Naive thymus-derived CD8-positive, alpha-beta T cell (primary cell): ENCODE measurements around the gene NR2F6. TPM values are rescaled to one million over a fixed set of nuclear protein-coding genes. Genes with fewer than 3 reads are reported as not detected.
"Not testable (repeated sequence)": the region's sequence is repeated elsewhere in the genome, so short reads cannot be mapped to it uniquely, and the experiment has no call there.

ENCODE experiments used
- ATAC-seq, 2 donors: fragments of 150-1000 bp; cut with Tn5 transposase in 1 of 2; sonication (Bioruptor Pico), chemical (Tn5 transposase) in 1 of 2; 1 replicate in 1 of 2; 2 replicates in 1 of 2; pipeline ENCODE4 v1.10.0; 2021; ENCODE audit warnings: mild to moderate bottlenecking in 2 of 2, moderate library complexity in 2 of 2
- POLR2A ChIA-PET: fragments of 350-600 bp; sonication (Branson Sonifier 250); formaldehyde crosslinking; loops from one replicate; lab custom pipeline; 2021; ENCODE audit warnings: antibody characterized with exemption; lab: Charles Lee
- DNase-seq, 10 donors: peaks; one replicate each; pipeline versions ENCODE4 v3.0.0 to v3.0.0-alpha.2; 2020 to 2022
- H3K27ac Mint-ChIP-seq, 10 donors: one replicate each; pipeline ENCODE4 v1.8.0; 2020 to 2022; ENCODE audit warnings: mild to moderate bottlenecking in 10 of 10, mixed read lengths in 10 of 10, moderate library complexity in 4 of 10, inconsistent platforms in 1 of 10
- H3K27me3 Mint-ChIP-seq, 5 donors: one replicate each; pipeline ENCODE4 v1.8.0; 2021 to 2022; ENCODE audit warnings: mixed read lengths in 5 of 5
- H3K36me3 Mint-ChIP-seq, 3 donors: one replicate each; pipeline ENCODE4 v1.8.0; 2020 to 2022; ENCODE audit warnings: mixed read lengths in 3 of 3, mild to moderate bottlenecking in 2 of 3, inconsistent platforms in 1 of 3
- H3K4me1 Mint-ChIP-seq, 4 donors: one replicate each; pipeline ENCODE4 v1.8.0; 2021 to 2022; ENCODE audit warnings: mixed read lengths in 4 of 4
- H3K4me3 Mint-ChIP-seq, 10 donors: one replicate each; pipeline ENCODE4 v1.8.0; 2020 to 2022; ENCODE audit warnings: mild to moderate bottlenecking in 10 of 10, mixed read lengths in 10 of 10, moderate library complexity in 6 of 10, inconsistent platforms in 1 of 10
- H3K9me3 Mint-ChIP-seq, 9 donors: one replicate each; pipeline ENCODE4 v1.8.0; 2020 to 2022; ENCODE audit warnings: mixed read lengths in 9 of 9, mild to moderate bottlenecking in 3 of 9, inconsistent platforms in 1 of 9, moderate library complexity in 1 of 9
- polyA plus RNA-seq, 3 donors: library from polyadenylated mRNA; unstranded; fragments of 300-500 nt; fragmentation: Illumina TruSeq; gene quantifications; one replicate each; pipeline ENCODE4 v1.2.3, GENCODE V29; 2021
- total RNA-seq, 8 experiments: library from RNA in 2 of 8; stranded (reverse) in 2 of 8; gene quantifications; one replicate each; pipeline ENCODE4 v1.2.3 and lab custom pipeline; 2021 to 2026

Gene NR2F6
- total and polyA plus RNA-seq, 5 experiments from 2014 or later = 0.93 to 1.6 (median 1.3) TPM

GRCh38 chr19:17202713-17203112 is 43.0 kb downstream of the NR2F6 start:
- H3K4me3 Mint-ChIP-seq = no peak overlapping the region

GRCh38 chr19:17202249-17202648 is 43.5 kb downstream of the NR2F6 start:
- H3K4me1 Mint-ChIP-seq = peaks cover 0 to 2% (median 0%) of the 10 kb centered on the region in 4 donors
- ATAC-seq (peak in 1 of 2 donors; percentile 44), DNase-seq (peak in 1 of 10 donors; percentile 21)
- no peaks in the 10 kb centered on the region for H3K27me3 Mint-ChIP-seq
- peaks cover 0 to 84% (median 26%) of the 10 kb centered on the region in 3 donors for H3K36me3 Mint-ChIP-seq
- no peak overlapping the region for H3K4me3 Mint-ChIP-seq
- POLR2A ChIA-PET = no interaction called here
- H3K9me3 Mint-ChIP-seq = no peaks in the 10 kb centered on the region
- peak overlapping the region in 3 of 10 donors; percentile 62 to 82 (median 81) for H3K27ac Mint-ChIP-seq

More at GRCh38 chr19:17202713-17203112, 43.0 kb downstream of the NR2F6 start:
- Mint-ChIP-seq H3K27me3 (no peaks in the 10 kb centered on the region), H3K4me1 (peaks cover 0 to 2% (median 0%) of the 10 kb centered on the region in 4 donors), H3K27ac (peak overlapping the region in 1 of 10 donors; percentile 36), H3K36me3 (peaks cover 0 to 82% (median 23%) of the 10 kb centered on the region in 3 donors), H3K9me3 (no peaks in the 10 kb centered on the region)
- DNase-seq (no peak), ATAC-seq (no peak)
- POLR2A ChIA-PET = no interaction called here

- DNase-seq (no peak), ATAC-seq (no peak)
- Mint-ChIP-seq H3K4me1 (peaks cover 0 to 7% (median 1%) of the 10 kb centered on the region in 4 donors), H3K4me3 (no peak overlapping the region), H3K27ac (peak overlapping the region in 1 of 10 donors; percentile 39), H3K36me3 (peaks cover 0 to 92% (median 28%) of the 10 kb centered on the region in 3 donors), H3K27me3 (no peaks in the 10 kb centered on the region), H3K9me3 (no peaks in the 10 kb centered on the region)
- POLR2A ChIA-PET = interaction anchor here (0.7 to 1.5 kb wide), 3 partner anchors 15 to 106 kb away, joined by 3 to 6 read pairs (median 6); partner anchors contain the start of gene USE1
Measured at GRCh38 chr19:17200408-17201079, 45.2 kb downstream of the NR2F6 start.

- no peak for DNase-seq
- peaks cover 0 to 7% (median 1%) of the 10 kb centered on the region in 4 donors for H3K4me1 Mint-ChIP-seq
- H3K27me3 Mint-ChIP-seq = no peaks in the 10 kb centered on the region
- no peak for ATAC-seq
- no peaks in the 10 kb centered on the region for H3K9me3 Mint-ChIP-seq
- H3K27ac Mint-ChIP-seq = peak overlapping the region in 3 of 10 donors; percentile 60 to 81 (median 76)
- POLR2A ChIA-PET = no interaction called here
- H3K4me3 Mint-ChIP-seq = no peak overlapping the region
- H3K36me3 Mint-ChIP-seq = peaks cover 0 to 90% (median 28%) of the 10 kb centered on the region in 3 donors
Measured at GRCh38 chr19:17197666-17198065, 48.1 kb downstream of the NR2F6 start.

GRCh38 chr19:17196610-17197009 is 49.1 kb downstream of the NR2F6 start:
- Mint-ChIP-seq H3K27ac (peak overlapping the region in 5 of 10 donors; percentile 27 to 76 (median 58)), H3K36me3 (peaks cover 0 to 87% (median 18%) of the 10 kb centered on the region in 3 donors), H3K4me1 (peaks cover 0 to 6% (median 1%) of the 10 kb centered on the region in 4 donors), H3K4me3 (no peak overlapping the region), H3K9me3 (no peaks in the 10 kb centered on the region), H3K27me3 (no peaks in the 10 kb centered on the region)
- DNase-seq = no peak
- ATAC-seq = no peak
- POLR2A ChIA-PET = interaction anchor here (0.7 kb wide), 1 partner anchor 779 kb away, joined by 6 read pairs; no protein-coding TSS in a partner anchor

- peaks cover 0 to 5% (median 1%) of the 10 kb centered on the region in 4 donors for H3K4me1 Mint-ChIP-seq
- no peak overlapping the region for H3K4me3 Mint-ChIP-seq
- DNase-seq (no peak), ATAC-seq (no peak)
- H3K36me3 Mint-ChIP-seq = peaks cover 0 to 84% (median 25%) of the 10 kb centered on the region in 3 donors
- H3K27me3 Mint-ChIP-seq = no peaks in the 10 kb centered on the region
- POLR2A ChIA-PET = no interaction called here
- no peaks in the 10 kb centered on the region for H3K9me3 Mint-ChIP-seq
- H3K27ac Mint-ChIP-seq = peak overlapping the region in 1 of 10 donors; percentile 87
Measured at GRCh38 chr19:17195106-17195505, 50.6 kb downstream of the NR2F6 start.

- Mint-ChIP-seq H3K27ac (peak overlapping the region in 1 of 10 donors; percentile 46), H3K9me3 (no peaks in the 10 kb centered on the region), H3K36me3 (peaks cover 0 to 84% (median 23%) of the 10 kb centered on the region in 3 donors), H3K4me1 (peaks cover 0 to 5% (median 1%) of the 10 kb centered on the region in 4 donors), H3K27me3 (no peaks in the 10 kb centered on the region), H3K4me3 (no peak overlapping the region)
- ATAC-seq (no peak), DNase-seq (no peak)
- POLR2A ChIA-PET = no interaction called here
Measured at GRCh38 chr19:17194608-17195007, 51.1 kb downstream of the NR2F6 start.

- Mint-ChIP-seq H3K36me3 (peaks cover 0 to 86% (median 20%) of the 10 kb centered on the region in 3 donors), H3K27ac (no peak overlapping the region), H3K4me3 (no peak overlapping the region), H3K27me3 (no peaks in the 10 kb centered on the region), H3K9me3 (no peaks in the 10 kb centered on the region), H3K4me1 (peaks cover 0 to 5% (median 1%) of the 10 kb centered on the region in 4 donors)
- DNase-seq (no peak), ATAC-seq (no peak)
- POLR2A ChIA-PET = no interaction called here
Measured at GRCh38 chr19:17192751-17193150, 53.0 kb downstream of the NR2F6 start.

- H3K27ac Mint-ChIP-seq, H3K27me3 Mint-ChIP-seq, H3K4me1 Mint-ChIP-seq, DNase-seq, ATAC-seq, H3K9me3 Mint-ChIP-seq, H3K4me3 Mint-ChIP-seq: not testable (repeated sequence)
- H3K36me3 Mint-ChIP-seq = peaks cover 0 to 84% (median 16%) of the 10 kb centered on the region in 3 donors
- POLR2A ChIA-PET = interaction anchor here (0.7 kb wide), 1 partner anchor 36 kb away, joined by 4 read pairs; no protein-coding TSS in a partner anchor
Measured at GRCh38 chr19:17191736-17192135, 54.0 kb downstream of the NR2F6 start.

GRCh38 chr19:17185590-17185989 is 60.1 kb downstream of the NR2F6 start:
- H3K27ac Mint-ChIP-seq = peak overlapping the region in 7 of 10 donors; percentile 14 to 93 (median 34)
- POLR2A ChIA-PET = interaction anchor here (0.5 to 3.4 kb wide), 5 partner anchors 30 to 1716 kb away, joined by 5 to 43 read pairs (median 24); partner anchors contain the start of gene USE1
- DNase-seq (no peak), ATAC-seq (no peak)
- H3K36me3 Mint-ChIP-seq = peaks cover 0 to 57% (median 9%) of the 10 kb centered on the region in 3 donors
- H3K27me3 Mint-ChIP-seq = no peaks in the 10 kb centered on the region
- H3K9me3 Mint-ChIP-seq = no peaks in the 10 kb centered on the region
- peaks cover 11 to 38% (median 29%) of the 10 kb centered on the region in 4 donors for H3K4me1 Mint-ChIP-seq
- H3K4me3 Mint-ChIP-seq = peak overlapping the region in 6 of 10 donors; percentile 19 to 57 (median 37)

GRCh38 chr19:17184371-17184841 is 61.3 kb downstream of the NR2F6 start:
- peak overlapping the region; percentile 86 to 98 (median 96) for H3K27ac Mint-ChIP-seq
- H3K36me3 Mint-ChIP-seq = peaks cover 0 to 51% (median 7%) of the 10 kb centered on the region in 3 donors
- no peaks in the 10 kb centered on the region for H3K9me3 Mint-ChIP-seq
- DNase-seq (peak in 9 of 10 donors; percentile 23 to 73 (median 51)), ATAC-seq (peak; percentile 85 to 91)
- POLR2A ChIA-PET = interaction anchor here (0.6 to 3.4 kb wide), 16 partner anchors 10 to 237 kb away, joined by 3 to 43 read pairs (median 5); partner anchors contain the start of genes MRPL34, MYO9B, NR2F6 and OCEL1
- peaks cover 11 to 39% (median 29%) of the 10 kb centered on the region in 4 donors for H3K4me1 Mint-ChIP-seq
- no peaks in the 10 kb centered on the region for H3K27me3 Mint-ChIP-seq
- H3K4me3 Mint-ChIP-seq = peak overlapping the region; percentile 83 to 92 (median 88)

GRCh38 chr19:17183858-17184321 is 61.8 kb downstream of the NR2F6 start:
- POLR2A ChIA-PET = interaction anchor here (0.6 to 3.4 kb wide), 20 partner anchors 9 to 238 kb away, joined by 3 to 43 read pairs (median 5); partner anchors contain the start of genes MRPL34, MYO9B, NR2F6 and OCEL1

More at GRCh38 chr19:17183858-17184321, 61.8 kb downstream of the NR2F6 start:
- ATAC-seq (peak; percentile 69 to 75), DNase-seq (peak in 3 of 10 donors; percentile 33 to 44 (median 39))
- H3K4me1 Mint-ChIP-seq = peaks cover 11 to 39% (median 29%) of the 10 kb centered on the region in 4 donors
- peak overlapping the region; percentile 86 to 98 (median 96) for H3K27ac Mint-ChIP-seq
- no peaks in the 10 kb centered on the region for H3K9me3 Mint-ChIP-seq
- H3K4me3 Mint-ChIP-seq = peak overlapping the region; percentile 83 to 92 (median 88)
- peaks cover 0 to 51% (median 7%) of the 10 kb centered on the region in 3 donors for H3K36me3 Mint-ChIP-seq
- H3K27me3 Mint-ChIP-seq = no peaks in the 10 kb centered on the region
